ENCODE data around the gene ANTXR1.

The ANTXR1 gene

GRCh38 chr2:69260666-69261065 lies 247.7 kb downstream of the ANTXR1 start:
- Mint-ChIP-seq H3K27me3 (peaks cover 20% of the 10 kb centered on the region), H3K4me3 (no peak overlapping the region), H3K36me3 (peaks cover 10% of the 10 kb centered on the region), H3K9me3 (ENCODE audit: low read depth) (peaks cover 30% of the 10 kb centered on the region), H3K27ac (no peak overlapping the region), H3K4me1 (ENCODE audit: low read depth) (no peaks in the 10 kb centered on the region)

DNA sequence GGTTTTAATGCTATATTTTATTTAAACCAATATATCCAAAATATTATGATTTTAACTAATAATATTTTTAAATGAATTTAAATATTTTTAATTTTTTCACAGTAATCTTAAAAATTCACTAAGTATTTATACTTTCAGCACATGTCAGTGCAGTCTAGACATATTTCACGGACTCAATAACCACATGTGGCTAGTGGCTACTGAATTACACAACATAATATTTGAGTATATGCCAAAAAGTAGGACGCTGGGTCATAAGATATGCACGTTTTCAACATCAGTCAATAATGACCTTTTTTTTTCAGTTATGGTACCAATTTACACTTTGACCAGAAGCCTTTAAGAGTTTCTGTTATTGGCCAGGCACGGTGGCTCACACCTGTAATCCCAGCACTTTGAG lies 256.4 kb downstream of the ANTXR1 start:
- H3K27me3 Mint-ChIP-seq, result peaks cover 26% of the 10 kb centered on the region
- no peaks in the 10 kb centered on the region for H3K9me3 Mint-ChIP-seq (ENCODE audit: low read depth)
- no peaks in the 10 kb centered on the region for H3K36me3 Mint-ChIP-seq
- H3K4me1 Mint-ChIP-seq (ENCODE audit: low read depth), result no peaks in the 10 kb centered on the region
- H3K27ac Mint-ChIP-seq, result no peak overlapping the region
- H3K4me3 Mint-ChIP-seq, result no peak overlapping the region

DNA sequence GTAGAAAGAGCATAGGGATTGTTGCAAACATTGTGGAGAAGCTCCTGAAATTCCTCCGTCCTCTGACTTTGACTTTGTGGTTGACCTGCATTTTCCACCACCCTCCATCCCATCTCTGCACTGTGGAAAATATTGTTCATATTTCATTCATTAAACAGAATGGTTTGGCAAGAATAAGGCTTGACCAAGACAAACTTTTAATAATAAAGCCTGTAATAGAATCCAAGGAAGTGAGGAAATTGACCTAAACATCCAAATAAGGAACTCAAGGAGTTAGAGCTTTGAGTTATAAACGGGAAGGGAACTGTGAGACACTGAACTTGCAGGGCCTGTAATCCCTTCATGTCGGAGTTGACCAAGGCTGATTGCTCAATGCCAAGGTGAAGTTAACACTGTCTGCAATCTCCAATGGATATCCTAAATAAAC lies 258.9 kb downstream of the ANTXR1 start:
- H3K9me3 Mint-ChIP-seq (ENCODE audit: low read depth), result no peaks in the 10 kb centered on the region
- H3K27ac Mint-ChIP-seq, result no peak overlapping the region
- no peak overlapping the region for H3K4me3 Mint-ChIP-seq
- no peaks in the 10 kb centered on the region for H3K4me1 Mint-ChIP-seq (ENCODE audit: low read depth)
- no peaks in the 10 kb centered on the region for H3K36me3 Mint-ChIP-seq
- peaks cover 33% of the 10 kb centered on the region for H3K27me3 Mint-ChIP-seq

GRCh38 chr2:69272803-69273471 lies 260.0 kb downstream of the ANTXR1 start:
- peaks cover 34% of the 10 kb centered on the region for H3K27me3 Mint-ChIP-seq
- H3K4me1 Mint-ChIP-seq (ENCODE audit: low read depth), result no peaks in the 10 kb centered on the region
- no peak overlapping the region for H3K27ac Mint-ChIP-seq
- H3K9me3 Mint-ChIP-seq (ENCODE audit: low read depth), result no peaks in the 10 kb centered on the region
- H3K4me3 Mint-ChIP-seq, result no peak overlapping the region
- no peaks in the 10 kb centered on the region for H3K36me3 Mint-ChIP-seq

DNA sequence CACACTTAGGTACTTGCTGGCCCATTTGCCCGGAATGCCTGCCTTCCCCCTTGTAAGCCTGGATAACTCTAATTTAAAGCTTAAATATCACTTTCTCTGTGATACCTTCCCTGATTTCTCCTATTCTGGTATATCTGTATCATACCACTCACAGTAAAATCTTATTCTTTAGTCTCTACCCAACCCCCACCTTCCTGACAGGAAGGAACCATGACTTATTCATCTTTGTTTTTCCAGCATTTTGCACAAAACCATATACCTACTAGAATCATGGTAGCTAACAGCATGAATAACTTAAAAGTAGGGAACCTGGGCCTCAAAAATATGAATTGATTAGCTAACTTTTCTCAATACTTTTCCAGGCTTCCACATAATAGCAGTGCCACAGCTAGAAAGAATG lies 262.5 kb downstream of the ANTXR1 start:
- Mint-ChIP-seq H3K4me1 (ENCODE audit: low read depth) (no peaks in the 10 kb centered on the region), H3K27me3 (peaks cover 31% of the 10 kb centered on the region), H3K36me3 (no peaks in the 10 kb centered on the region), H3K9me3 (ENCODE audit: low read depth) (no peaks in the 10 kb centered on the region), H3K4me3 (no peak overlapping the region), H3K27ac (no peak overlapping the region)

DNA sequence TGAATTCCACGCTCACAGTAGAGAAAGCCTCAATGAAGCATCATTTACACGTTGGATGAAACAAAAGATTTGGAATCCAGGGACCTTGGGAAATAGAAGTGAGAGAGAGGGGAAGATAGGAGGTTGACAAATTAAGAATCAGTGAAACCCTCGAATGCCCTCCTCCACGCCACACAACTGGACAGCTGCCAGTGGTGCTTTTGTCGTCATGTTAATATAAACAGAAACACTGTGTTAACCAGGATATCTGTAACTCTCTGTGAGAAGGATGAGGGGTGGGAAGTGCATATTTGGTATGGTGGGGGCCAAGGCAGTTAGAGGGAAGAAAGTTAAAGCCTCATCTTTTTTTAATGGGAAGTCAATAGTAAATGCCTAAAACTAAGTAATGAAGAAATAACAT lies 265.4 kb downstream of the ANTXR1 start:
- peaks cover 21% of the 10 kb centered on the region for H3K27me3 Mint-ChIP-seq
- H3K27ac Mint-ChIP-seq, result no peak overlapping the region
- H3K4me1 Mint-ChIP-seq (ENCODE audit: low read depth), result no peaks in the 10 kb centered on the region
- H3K4me3 Mint-ChIP-seq, result no peak overlapping the region
- no peaks in the 10 kb centered on the region for H3K36me3 Mint-ChIP-seq
- H3K9me3 Mint-ChIP-seq (ENCODE audit: low read depth), result no peaks in the 10 kb centered on the region

DNA sequence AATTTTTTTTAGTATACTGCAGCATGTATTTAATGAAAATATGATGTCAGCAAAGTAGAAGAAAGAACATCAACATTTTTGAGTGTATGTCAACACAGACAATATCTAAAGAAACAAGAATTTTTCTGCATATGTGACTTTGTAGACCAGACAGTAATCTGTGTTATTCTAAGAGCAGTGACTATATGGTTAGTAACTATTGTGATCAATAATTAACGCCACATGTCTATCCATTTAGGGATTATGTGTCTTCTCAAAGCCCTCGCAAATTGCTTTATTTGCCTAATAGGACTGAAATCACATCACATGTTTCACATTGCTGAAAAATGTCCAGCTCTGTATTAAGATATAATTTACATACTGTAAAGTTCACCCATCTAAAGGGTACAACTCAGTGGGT lies 266.2 kb downstream of the ANTXR1 start:
- H3K4me3 Mint-ChIP-seq, result no peak overlapping the region
- peaks cover 14% of the 10 kb centered on the region for H3K27me3 Mint-ChIP-seq
- no peaks in the 10 kb centered on the region for H3K4me1 Mint-ChIP-seq (ENCODE audit: low read depth)
- H3K36me3 Mint-ChIP-seq, result no peaks in the 10 kb centered on the region
- H3K27ac Mint-ChIP-seq, result no peak overlapping the region
- no peaks in the 10 kb centered on the region for H3K9me3 Mint-ChIP-seq (ENCODE audit: low read depth)

DNA sequence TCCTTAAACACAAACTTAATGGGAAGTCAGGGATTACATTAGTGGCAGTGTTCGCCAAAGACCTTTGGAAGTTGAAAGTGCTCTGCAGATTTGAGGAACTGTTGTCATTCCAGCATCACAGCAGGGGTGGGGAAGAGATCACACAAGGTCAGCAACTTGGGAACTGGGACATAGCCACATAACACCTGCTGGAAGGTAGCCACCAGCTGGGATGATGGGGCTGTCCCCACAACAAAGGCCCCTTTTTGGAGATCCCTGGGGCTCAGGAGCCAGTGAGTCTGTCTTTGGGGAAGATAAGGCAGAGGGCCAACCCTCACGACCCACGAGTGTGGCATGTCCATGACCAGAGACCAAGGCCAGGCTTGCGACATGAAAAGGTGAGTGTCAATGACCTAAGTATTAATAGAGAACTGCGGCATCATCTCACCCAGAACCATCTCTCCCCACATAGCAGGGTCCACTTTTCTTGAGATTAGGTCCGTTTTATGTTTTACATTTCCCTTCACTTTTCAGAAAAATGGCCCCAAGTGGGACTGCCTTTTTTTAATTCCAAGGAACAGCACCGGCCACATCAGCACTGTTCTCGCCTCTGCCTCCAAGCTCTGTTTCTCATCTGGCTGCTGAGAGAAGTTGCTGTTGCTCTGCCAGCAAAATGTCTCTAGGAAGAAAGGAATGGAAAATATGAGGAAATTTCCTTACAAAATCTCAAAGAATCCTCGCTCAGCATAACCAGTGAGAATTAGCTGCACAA lies 267.1 kb downstream of the ANTXR1 start:
- Mint-ChIP-seq H3K27me3 (peaks cover 11% of the 10 kb centered on the region), H3K4me1 (ENCODE audit: low read depth) (no peaks in the 10 kb centered on the region), H3K9me3 (ENCODE audit: low read depth) (no peaks in the 10 kb centered on the region), H3K4me3 (no peak overlapping the region), H3K36me3 (no peaks in the 10 kb centered on the region), H3K27ac (no peak overlapping the region)

GRCh38 chr2:69280796-69281412 lies 267.9 kb downstream of the ANTXR1 start:
- no peaks in the 10 kb centered on the region for H3K36me3 Mint-ChIP-seq
- H3K9me3 Mint-ChIP-seq (ENCODE audit: low read depth), result no peaks in the 10 kb centered on the region
- no peak overlapping the region for H3K27ac Mint-ChIP-seq
- no peaks in the 10 kb centered on the region for H3K4me1 Mint-ChIP-seq (ENCODE audit: low read depth)
- H3K27me3 Mint-ChIP-seq, result peaks cover 9% of the 10 kb centered on the region
- H3K4me3 Mint-ChIP-seq, result no peak overlapping the region

DNA sequence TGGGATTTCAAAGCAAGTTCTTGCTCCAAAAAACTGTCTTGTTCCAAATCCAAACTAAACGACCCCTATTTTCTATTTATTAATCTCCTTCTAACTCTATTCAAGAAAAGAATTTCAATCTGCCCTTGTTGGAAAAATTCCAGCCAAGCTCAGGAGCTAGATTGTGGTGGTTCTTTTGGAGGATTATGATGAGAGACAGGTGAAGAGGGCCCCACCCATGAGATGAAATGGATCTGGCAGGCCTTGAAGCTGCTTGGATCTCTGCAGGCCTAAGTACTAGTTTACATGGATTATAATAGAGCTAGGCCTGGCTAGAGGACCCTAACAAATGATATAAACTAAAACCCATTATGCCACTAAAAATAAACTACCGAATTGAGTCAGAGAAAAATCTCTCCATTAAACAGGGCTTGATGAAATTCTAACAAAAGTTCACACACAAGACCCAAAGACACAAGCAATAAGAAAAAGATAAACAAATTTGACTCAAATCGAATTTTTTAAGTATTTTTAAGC lies 272.5 kb downstream of the ANTXR1 start:
- Mint-ChIP-seq H3K4me3 (no peak overlapping the region), H3K27me3 (peaks cover 2% of the 10 kb centered on the region), H3K36me3 (no peaks in the 10 kb centered on the region), H3K4me1 (ENCODE audit: low read depth) (no peaks in the 10 kb centered on the region), H3K9me3 (ENCODE audit: low read depth) (no peaks in the 10 kb centered on the region), H3K27ac (no peak overlapping the region)

DNA sequence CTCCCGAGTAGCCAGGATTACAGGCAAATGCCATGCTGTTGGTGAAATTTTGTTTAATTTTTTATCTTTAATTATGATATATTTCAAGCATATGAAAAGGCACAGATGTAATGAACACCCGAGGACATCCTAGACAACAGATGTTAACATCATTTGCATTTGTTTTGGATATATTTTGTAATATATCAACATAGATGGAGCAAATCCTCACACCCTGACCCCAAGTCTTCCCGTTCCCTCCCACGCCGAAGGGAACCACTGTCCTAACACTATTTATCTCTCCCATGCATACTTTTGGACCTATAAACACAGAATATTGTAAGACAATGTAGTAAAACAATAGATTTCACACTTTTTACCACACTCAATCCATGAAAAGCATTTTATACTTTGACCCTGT lies 274.6 kb downstream of the ANTXR1 start:
- Mint-ChIP-seq H3K4me3 (no peak overlapping the region), H3K4me1 (ENCODE audit: low read depth) (no peaks in the 10 kb centered on the region), H3K9me3 (ENCODE audit: low read depth) (no peaks in the 10 kb centered on the region), H3K27me3 (no peaks in the 10 kb centered on the region), H3K36me3 (no peaks in the 10 kb centered on the region), H3K27ac (no peak overlapping the region)

DNA sequence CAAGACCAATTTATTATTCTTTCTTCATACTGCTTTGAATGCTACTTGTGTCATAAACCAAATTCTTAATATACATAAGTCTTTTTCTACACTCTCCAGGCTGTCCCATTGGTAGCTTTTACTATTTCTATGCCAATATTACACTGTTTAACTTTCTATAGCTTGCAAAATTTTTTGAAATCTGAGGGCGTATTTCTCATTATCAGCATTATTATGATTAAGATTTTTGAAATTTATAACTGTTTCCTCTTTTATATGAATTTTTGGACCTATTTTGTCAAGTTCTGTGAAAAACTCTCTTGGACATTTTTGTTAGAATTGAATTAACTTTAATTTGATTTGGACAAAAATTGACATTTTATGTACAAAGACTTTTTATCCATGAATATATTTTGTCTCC lies 275.4 kb downstream of the ANTXR1 start:
- H3K4me1 Mint-ChIP-seq (ENCODE audit: low read depth), result no peaks in the 10 kb centered on the region
- H3K27me3 Mint-ChIP-seq, result no peaks in the 10 kb centered on the region
- H3K27ac Mint-ChIP-seq, result no peak overlapping the region
- no peak overlapping the region for H3K4me3 Mint-ChIP-seq
- no peaks in the 10 kb centered on the region for H3K36me3 Mint-ChIP-seq
- H3K9me3 Mint-ChIP-seq (ENCODE audit: low read depth), result no peaks in the 10 kb centered on the region

DNA sequence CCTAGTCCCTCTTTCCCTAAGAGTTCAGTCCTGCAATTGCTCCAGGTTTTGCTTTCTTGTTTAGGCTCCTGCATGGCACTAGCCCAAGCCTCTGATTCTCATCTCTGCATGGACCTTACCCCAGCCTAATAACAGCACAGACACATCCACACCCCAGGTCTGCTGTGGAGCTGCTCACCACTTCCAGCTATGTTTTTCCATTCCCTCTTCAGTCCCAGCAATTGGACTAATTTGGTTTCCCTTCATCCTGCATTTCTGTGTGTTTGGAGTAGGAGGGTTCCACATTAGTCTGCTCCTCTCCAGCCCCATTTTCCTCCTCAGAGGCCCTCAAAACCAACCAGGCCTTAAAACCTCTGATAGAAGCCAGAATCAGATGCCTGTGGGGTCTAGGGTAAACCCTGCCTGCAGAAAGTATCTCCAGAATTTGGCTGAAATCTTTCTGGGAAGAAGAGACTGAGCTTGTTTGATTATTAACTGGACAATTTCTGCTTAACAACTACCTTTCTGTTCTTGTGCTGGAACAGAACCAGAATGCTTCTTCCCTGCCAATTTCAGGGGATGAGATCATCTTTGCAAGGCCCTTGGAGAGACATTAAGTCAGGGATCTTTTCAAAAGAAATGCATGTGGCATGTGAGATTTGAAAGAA lies 278.1 kb downstream of the ANTXR1 start:
- Mint-ChIP-seq H3K4me1 (ENCODE audit: low read depth) (no peaks in the 10 kb centered on the region), H3K27me3 (no peaks in the 10 kb centered on the region), H3K9me3 (ENCODE audit: low read depth) (no peaks in the 10 kb centered on the region), H3K4me3 (no peak overlapping the region), H3K36me3 (no peaks in the 10 kb centered on the region), H3K27ac (no peak overlapping the region)

GRCh38 chr2:69291721-69292120 lies 278.7 kb downstream of the ANTXR1 start:
- Mint-ChIP-seq H3K27me3 (no peaks in the 10 kb centered on the region), H3K27ac (no peak overlapping the region)

DNA sequence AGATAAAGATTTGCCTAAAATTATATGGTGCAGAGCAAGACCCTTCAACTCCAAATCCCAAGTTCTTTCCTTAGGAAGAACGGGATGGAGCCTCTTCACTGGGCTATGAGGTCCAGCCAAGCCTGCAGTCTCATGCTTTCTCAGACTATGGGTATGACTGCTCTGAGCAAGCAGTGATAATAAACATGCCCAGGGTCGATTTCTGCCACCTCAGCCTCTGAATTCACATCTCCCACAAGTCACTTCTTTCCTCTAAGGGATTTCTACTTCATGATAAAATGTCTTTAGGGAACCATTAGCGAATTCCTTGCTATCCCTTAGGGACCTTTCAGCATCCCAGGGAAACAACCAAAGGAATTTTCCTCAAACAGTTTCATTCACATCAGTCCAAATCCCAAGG lies 279.3 kb downstream of the ANTXR1 start:
- Mint-ChIP-seq H3K9me3 (ENCODE audit: low read depth) (no peaks in the 10 kb centered on the region), H3K4me1 (ENCODE audit: low read depth) (no peaks in the 10 kb centered on the region), H3K36me3 (no peaks in the 10 kb centered on the region), H3K27ac (no peak overlapping the region), H3K4me3 (no peak overlapping the region), H3K27me3 (no peaks in the 10 kb centered on the region)

More at GRCh38 chr2:69291721-69292120, 278.7 kb downstream of the ANTXR1 start:
- H3K4me3 Mint-ChIP-seq, result no peak overlapping the region
- H3K4me1 Mint-ChIP-seq (ENCODE audit: low read depth), result no peaks in the 10 kb centered on the region
- H3K36me3 Mint-ChIP-seq, result no peaks in the 10 kb centered on the region
- no peaks in the 10 kb centered on the region for H3K9me3 Mint-ChIP-seq (ENCODE audit: low read depth)

All from activated naive CD8-positive, alpha-beta T cell (primary cell).